GM19099 (cell line): ENCODE data around the gene S100A14.

Experiments used
- POLR2A ChIP-seq: IDR thresholded peaks from 3 replicates; pipeline ENCODE4 v1.6.1; 2011; ENCODE audit warnings: low read depth; ENCODE audit not compliant: insufficient read length; ENCODE audit errors: extremely low read depth

S100A14 gene

GRCh38 chr1:153588482-153588881 is 27.6 kb downstream of the S100A14 start:
- TF ChIP-seq POLR2A = no peak

- no peak for TF ChIP-seq POLR2A
These were observed 28.8 kb downstream of the S100A14 start for GRCh38 chr1:153587314-153587713.

GRCh38 chr1:153586347-153586746 is 29.8 kb downstream of the S100A14 start:
- no peak for TF ChIP-seq POLR2A

GRCh38 chr1:153585006-153585405 is 31.1 kb downstream of the S100A14 start:
- TF ChIP-seq POLR2A = no peak

- no peak for TF ChIP-seq POLR2A
These were observed 32.1 kb downstream of the S100A14 start for GRCh38 chr1:153583976-153584375.

GRCh38 chr1:153578936-153579335 is 37.2 kb downstream of the S100A14 start:
- no peak for TF ChIP-seq POLR2A

- no peak for TF ChIP-seq POLR2A
These were observed 37.6 kb downstream of the S100A14 start for GRCh38 chr1:153578490-153578889.

GRCh38 chr1:153577624-153578051 is 38.5 kb downstream of the S100A14 start:
- TF ChIP-seq POLR2A = no peak

GRCh38 chr1:153577138-153577537 is 39.0 kb downstream of the S100A14 start:
- no peak for TF ChIP-seq POLR2A

GRCh38 chr1:153573351-153573750 is 42.8 kb downstream of the S100A14 start:
- no peak for TF ChIP-seq POLR2A

- no peak for TF ChIP-seq POLR2A
These were observed 43.5 kb downstream of the S100A14 start for GRCh38 chr1:153572569-153573015.

GRCh38 chr1:153571706-153572105 is 44.4 kb downstream of the S100A14 start:
- TF ChIP-seq POLR2A = no peak

- TF ChIP-seq POLR2A = no peak
These were observed 45.3 kb downstream of the S100A14 start for GRCh38 chr1:153570874-153571273.

GRCh38 chr1:153569465-153569864 is 46.7 kb downstream of the S100A14 start:
- no peak for TF ChIP-seq POLR2A

GRCh38 chr1:153568367-153569099 is 47.6 kb downstream of the S100A14 start:
- no peak for TF ChIP-seq POLR2A

GRCh38 chr1:153567621-153568366 is 48.3 kb downstream of the S100A14 start:
- TF ChIP-seq POLR2A = no peak

GRCh38 chr1:153566414-153567371 is 49.4 kb downstream of the S100A14 start:
- TF ChIP-seq POLR2A = no peak
